Testis (tissue), 2 donors: ENCODE data around the gene PIGN.

Experiments
- POLR2A ChIP-seq: fragments of 450-650 bp; IDR thresholded peaks from one replicate; pipeline ENCODE4 v1.6.1; 2017; ENCODE audit warnings: antibody characterized with exemption, mild to moderate bottlenecking, moderate library complexity
- TF ChIP-seq, protein P1 (sequence below), 3 experiments: fragments of 450-650 bp in 2 of 3; fragments of 200-600 bp in 1 of 3; sonication (generic) in 1 of 3; IDR thresholded peaks; one replicate each; pipeline ENCODE4 v1.5.1; 2016 to 2019; ENCODE audit warnings: antibody characterized with exemption in 3 of 3, mild to moderate bottlenecking in 2 of 3, moderate library complexity in 1 of 3

DNA sequence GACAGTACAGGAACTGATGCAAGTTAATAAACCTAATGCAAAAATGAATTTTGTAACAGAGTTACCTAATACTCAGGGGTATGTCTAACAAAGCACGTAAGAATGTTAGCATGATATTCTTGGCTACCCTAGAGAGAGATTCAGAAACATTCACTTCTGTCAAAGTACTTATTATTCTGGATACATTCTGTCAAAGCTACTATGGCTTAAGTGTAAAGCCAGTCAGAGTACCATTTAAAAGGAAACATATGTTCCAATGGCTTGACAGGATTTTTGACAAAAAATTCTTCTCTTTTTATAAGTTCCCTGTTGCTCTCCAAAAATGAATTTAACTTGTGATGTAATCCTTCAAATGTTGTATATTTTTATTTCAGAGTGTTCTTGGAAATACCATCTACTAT, 85.5 kb downstream of the PIGN start:
- TF ChIP-seq, protein P1, sequence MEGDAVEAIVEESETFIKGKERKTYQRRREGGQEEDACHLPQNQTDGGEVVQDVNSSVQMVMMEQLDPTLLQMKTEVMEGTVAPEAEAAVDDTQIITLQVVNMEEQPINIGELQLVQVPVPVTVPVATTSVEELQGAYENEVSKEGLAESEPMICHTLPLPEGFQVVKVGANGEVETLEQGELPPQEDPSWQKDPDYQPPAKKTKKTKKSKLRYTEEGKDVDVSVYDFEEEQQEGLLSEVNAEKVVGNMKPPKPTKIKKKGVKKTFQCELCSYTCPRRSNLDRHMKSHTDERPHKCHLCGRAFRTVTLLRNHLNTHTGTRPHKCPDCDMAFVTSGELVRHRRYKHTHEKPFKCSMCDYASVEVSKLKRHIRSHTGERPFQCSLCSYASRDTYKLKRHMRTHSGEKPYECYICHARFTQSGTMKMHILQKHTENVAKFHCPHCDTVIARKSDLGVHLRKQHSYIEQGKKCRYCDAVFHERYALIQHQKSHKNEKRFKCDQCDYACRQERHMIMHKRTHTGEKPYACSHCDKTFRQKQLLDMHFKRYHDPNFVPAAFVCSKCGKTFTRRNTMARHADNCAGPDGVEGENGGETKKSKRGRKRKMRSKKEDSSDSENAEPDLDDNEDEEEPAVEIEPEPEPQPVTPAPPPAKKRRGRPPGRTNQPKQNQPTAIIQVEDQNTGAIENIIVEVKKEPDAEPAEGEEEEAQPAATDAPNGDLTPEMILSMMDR (IDR thresholded peaks at IDR 0.05) = no peak
- TF ChIP-seq POLR2A = no peak
